Measurements from ENCODE around the gene APMAP.
A peak's percentile ranks its signal among the peaks of the same experiment; 100 is the strongest.
"Not testable (repeated sequence)": the region's sequence is repeated elsewhere in the genome, so short reads cannot be mapped to it uniquely, and the experiment has no call there.

Gene APMAP

GRCh38 chr20:24929867-24930723 lies 62.5 kb downstream of the APMAP start:
- not testable (repeated sequence) for DNase-seq

GRCh38 chr20:24929259-24929658 lies 63.3 kb downstream of the APMAP start:
- DNase-seq = not testable (repeated sequence)

- DNase-seq = not testable (repeated sequence)
Observed at GRCh38 chr20:24920706-24921105, 71.8 kb downstream of the APMAP start.

- not testable (repeated sequence) for DNase-seq
Observed at GRCh38 chr20:24919665-24920064, 72.9 kb downstream of the APMAP start.

- DNase-seq = no peak
Observed at GRCh38 chr20:24918579-24919566, 73.7 kb downstream of the APMAP start.

- DNase-seq = peak; percentile 83
Observed at GRCh38 chr20:24917797-24918578, 74.6 kb downstream of the APMAP start.

GRCh38 chr20:24917056-24917455 lies 75.5 kb downstream of the APMAP start:
- DNase-seq = no peak

GRCh38 chr20:24916412-24916811 lies 76.1 kb downstream of the APMAP start:
- peak; percentile 30 for DNase-seq

- DNase-seq = peak; percentile 34
Observed at GRCh38 chr20:24915892-24916291, 76.7 kb downstream of the APMAP start.

- no peak for DNase-seq
Observed at GRCh38 chr20:24915440-24915839, 77.1 kb downstream of the APMAP start.

GRCh38 chr20:24914388-24915241 lies 77.9 kb downstream of the APMAP start:
- peak; percentile 29 for DNase-seq

- peak; percentile 41 for DNase-seq
Observed at GRCh38 chr20:24913076-24913628, 79.4 kb downstream of the APMAP start.

All from activated CD8-positive, alpha-beta memory T cell treated with anti-CD3 and anti-CD28 coated beads, Interleukin-2, amount 50 U/mL, for 48 hours (primary cell).